HEK293T (cell line): ENCODE results near the gene JPH2.

ENCODE experiments used
- ARNT ChIP-seq: fragments of 450-650 bp; IDR thresholded peaks from 2 replicates; pipeline ENCODE4 v1.6.1; 2017; ENCODE audit warnings: mild to moderate bottlenecking
- BHLHE40 ChIP-seq: fragments of 450-650 bp; IDR thresholded peaks from 2 replicates; pipeline ENCODE4 v1.6.1; 2016; ENCODE audit warnings: mild to moderate bottlenecking, moderate library complexity, borderline replicate concordance
- ELF4 ChIP-seq: fragments of 450-650 bp; IDR thresholded peaks from 2 replicates; pipeline ENCODE4 v1.6.1; 2017; ENCODE audit warnings: antibody characterized with exemption
- FOXA1 ChIP-seq: fragments of 450-650 bp; IDR thresholded peaks from 2 replicates; pipeline ENCODE4 v1.6.1; 2016; ENCODE audit warnings: mild to moderate bottlenecking
- FOXK2 ChIP-seq: fragments of 450-650 bp; IDR thresholded peaks from 2 replicates; pipeline ENCODE4 v1.6.1; 2016; ENCODE audit warnings: mild to moderate bottlenecking
- FOXM1 ChIP-seq: fragments of 450-650 bp; IDR thresholded peaks from 2 replicates; pipeline ENCODE4 v1.6.1; 2017; ENCODE audit warnings: mild to moderate bottlenecking, borderline replicate concordance
- HDGF ChIP-seq: fragments of 450-650 bp; IDR thresholded peaks from 2 replicates; pipeline ENCODE4 v1.6.1; 2017; ENCODE audit warnings: antibody characterized with exemption, borderline replicate concordance
- LEF1 ChIP-seq: fragments of 450-650 bp; IDR thresholded peaks from 2 replicates; pipeline ENCODE4 v1.6.1; 2017; ENCODE audit warnings: mild to moderate bottlenecking, borderline replicate concordance
- NFRKB ChIP-seq: fragments of 450-650 bp; IDR thresholded peaks from 2 replicates; pipeline ENCODE4 v1.6.1; 2016; ENCODE audit warnings: mild to moderate bottlenecking, moderate library complexity
- PKNOX1 ChIP-seq: fragments of 450-650 bp; IDR thresholded peaks from 2 replicates; pipeline ENCODE4 v1.6.1; 2016
- SP1 ChIP-seq: fragments of 450-650 bp; IDR thresholded peaks from 2 replicates; pipeline ENCODE4 v1.6.1; 2017
- SUZ12 ChIP-seq: fragments of 450-650 bp; IDR thresholded peaks from 2 replicates; pipeline ENCODE4 v1.6.1; 2016; ENCODE audit warnings: mild to moderate bottlenecking
- TARDBP ChIP-seq: fragments of 450-650 bp; IDR thresholded peaks from 2 replicates; pipeline ENCODE4 v1.6.1; 2016
- ZNF384 ChIP-seq: fragments of 450-650 bp; IDR thresholded peaks from 2 replicates; pipeline ENCODE4 v1.6.1; 2016

GRCh38 chr20:44098256-44098630 lies 88.7 kb downstream of the JPH2 start:
- TF ChIP-seq ZNF384: no peak
- no peak for TF ChIP-seq TARDBP
- TF ChIP-seq FOXA1: no peak
- no peak for TF ChIP-seq SUZ12
- no peak for TF ChIP-seq SP1
- no peak for TF ChIP-seq NFRKB
- TF ChIP-seq ARNT: no peak
- no peak for TF ChIP-seq ELF4
- no peak for TF ChIP-seq FOXM1
- TF ChIP-seq PKNOX1: no peak
- TF ChIP-seq BHLHE40: no peak
- no peak for TF ChIP-seq HDGF
- TF ChIP-seq LEF1: no peak
- no peak for TF ChIP-seq FOXK2
